SK-N-SH treated with all-trans-retinoic acid at 6 μM for 48 hours (cell line): ENCODE measurements around the gene CD276.
A peak's percentile ranks its signal among the peaks of the same experiment; 100 is the strongest.

Experiments used
- ATAC-seq: fragments of 200-7000 bp; cut with Tn5 transposase; 3 replicates; pipeline ENCODE4 v1.9.1; 2020; ENCODE audit warnings: mild to moderate bottlenecking, moderate library complexity
- CREB5 ChIP-seq: fragments of 250-450 bp; sonication (Bioruptor Pico); IDR thresholded peaks from 2 replicates; pipeline ENCODE4 v1.5.1; 2020; ENCODE audit warnings: low read depth, mild to moderate bottlenecking, moderate library complexity
- CSDC2 ChIP-seq: fragments of 250-450 bp; sonication (Bioruptor Pico); IDR thresholded peaks from 2 replicates; pipeline ENCODE4 v1.5.0; 2020; ENCODE audit warnings: mild to moderate bottlenecking, moderate library complexity
- ESRRG ChIP-seq: fragments of 250-450 bp; sonication (Bioruptor Pico); IDR thresholded peaks from 2 replicates; pipeline ENCODE4 v1.6.1; 2021; ENCODE audit warnings: mild to moderate bottlenecking
- ISL1 ChIP-seq: fragments of 250-450 bp; sonication (Bioruptor Pico); IDR thresholded peaks from 2 replicates; pipeline ENCODE4 v2.1.2; 2022; ENCODE audit warnings: mild to moderate bottlenecking, moderate library complexity
- OSR1 ChIP-seq: fragments of 250-450 bp; sonication (Bioruptor Pico); IDR thresholded peaks from 2 replicates; pipeline ENCODE4 v1.8.0; 2022; ENCODE audit warnings: moderate library complexity, mild to moderate bottlenecking, inconsistent platforms
- POU6F1 ChIP-seq: fragments of 250-450 bp; sonication (Bioruptor Pico); IDR thresholded peaks from 2 replicates; pipeline ENCODE4 v1.8.0; 2021; ENCODE audit warnings: low read depth, mild to moderate bottlenecking, moderate library complexity, borderline replicate concordance
- PPARA ChIP-seq: fragments of 250-450 bp; sonication (Bioruptor Pico); IDR thresholded peaks from 2 replicates; pipeline ENCODE4 v1.5.0; 2020; ENCODE audit warnings: mild to moderate bottlenecking, borderline replicate concordance
- SNAI2 ChIP-seq: fragments of 250-450 bp; sonication (Bioruptor Pico); IDR thresholded peaks from 2 replicates; pipeline ENCODE4 v1.5.0; 2020; ENCODE audit warnings: mild to moderate bottlenecking, moderate library complexity
- TCF4 ChIP-seq: fragments of 250-450 bp; sonication (Bioruptor Pico); IDR thresholded peaks from 2 replicates; pipeline ENCODE4 v1.8.0; 2021; ENCODE audit warnings: mild to moderate bottlenecking, moderate library complexity, borderline replicate concordance
- TOX ChIP-seq: fragments of 250-450 bp; sonication (Bioruptor Pico); IDR thresholded peaks from 2 replicates; pipeline ENCODE4 v1.8.0; 2021; ENCODE audit warnings: mild to moderate bottlenecking, moderate library complexity, borderline replicate concordance
- TSHZ2 ChIP-seq: fragments of 250-450 bp; sonication (Bioruptor Pico); IDR thresholded peaks from 2 replicates; pipeline ENCODE4 v1.5.0; 2020; ENCODE audit warnings: mild to moderate bottlenecking, moderate library complexity
- ZC3H10 ChIP-seq: fragments of 250-450 bp; sonication (Bioruptor Pico); IDR thresholded peaks from 2 replicates; pipeline ENCODE4 v1.5.1; 2021; ENCODE audit warnings: mild to moderate bottlenecking, moderate library complexity
- ZFP30 ChIP-seq: fragments of 450-650 bp; formaldehyde crosslinking; IDR thresholded peaks from 2 replicates; pipeline ENCODE4 v1.5.0; 2022; ENCODE audit warnings: mild to moderate bottlenecking, moderate library complexity
- ZNF565 ChIP-seq: fragments of 450-650 bp; formaldehyde crosslinking; conservative IDR thresholded peaks from 2 replicates; pipeline ENCODE4 v1.5.0; 2020; ENCODE audit warnings: low read depth, mild to moderate bottlenecking, moderate library complexity
- ZNF8 ChIP-seq: fragments of 450-650 bp; formaldehyde crosslinking; IDR thresholded peaks from 2 replicates; pipeline ENCODE4 v1.5.0; 2020; ENCODE audit warnings: mild to moderate bottlenecking, moderate library complexity
- TF ChIP-seq, protein P1 (sequence below): fragments of 250-450 bp; sonication (Bioruptor Pico); IDR thresholded peaks from 2 replicates; pipeline ENCODE4 v1.8.0; 2020; ENCODE audit warnings: mild to moderate bottlenecking, moderate library complexity, borderline replicate concordance

Gene CD276

DNA sequence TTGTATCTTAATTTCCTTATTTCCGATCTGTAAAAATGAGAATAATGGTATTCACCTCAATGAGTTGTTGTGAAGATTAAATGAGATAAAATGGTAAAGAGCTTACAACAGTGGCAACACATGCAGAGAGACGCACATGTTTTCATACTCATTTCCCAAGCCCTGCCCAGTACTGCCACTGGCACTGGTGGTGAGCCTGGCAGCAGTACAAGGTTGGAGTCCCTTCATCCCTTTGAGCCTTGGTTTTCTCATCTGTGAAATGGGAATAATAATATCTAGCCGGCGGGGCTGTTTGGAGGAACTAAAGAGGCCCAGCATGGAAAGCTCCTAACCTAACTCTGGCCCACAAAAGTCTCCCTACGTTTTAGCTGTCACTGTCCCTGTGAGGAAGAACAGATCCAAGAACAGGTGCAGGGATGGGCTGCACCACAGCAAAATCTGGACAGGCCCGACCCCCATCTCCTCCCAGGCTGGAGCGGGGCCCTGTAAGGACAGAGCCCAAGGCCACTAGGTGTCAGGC lies 866 bp upstream of the CD276 start:
- TF ChIP-seq ZC3H10 (CRISPR knock-in tag) (no peak), TOX (CRISPR knock-in tag) (no peak)
- TF ChIP-seq, all 23 proteins: peak for 0
- no peak; the same call in 2 of the 3 replicates for ATAC-seq

DNA sequence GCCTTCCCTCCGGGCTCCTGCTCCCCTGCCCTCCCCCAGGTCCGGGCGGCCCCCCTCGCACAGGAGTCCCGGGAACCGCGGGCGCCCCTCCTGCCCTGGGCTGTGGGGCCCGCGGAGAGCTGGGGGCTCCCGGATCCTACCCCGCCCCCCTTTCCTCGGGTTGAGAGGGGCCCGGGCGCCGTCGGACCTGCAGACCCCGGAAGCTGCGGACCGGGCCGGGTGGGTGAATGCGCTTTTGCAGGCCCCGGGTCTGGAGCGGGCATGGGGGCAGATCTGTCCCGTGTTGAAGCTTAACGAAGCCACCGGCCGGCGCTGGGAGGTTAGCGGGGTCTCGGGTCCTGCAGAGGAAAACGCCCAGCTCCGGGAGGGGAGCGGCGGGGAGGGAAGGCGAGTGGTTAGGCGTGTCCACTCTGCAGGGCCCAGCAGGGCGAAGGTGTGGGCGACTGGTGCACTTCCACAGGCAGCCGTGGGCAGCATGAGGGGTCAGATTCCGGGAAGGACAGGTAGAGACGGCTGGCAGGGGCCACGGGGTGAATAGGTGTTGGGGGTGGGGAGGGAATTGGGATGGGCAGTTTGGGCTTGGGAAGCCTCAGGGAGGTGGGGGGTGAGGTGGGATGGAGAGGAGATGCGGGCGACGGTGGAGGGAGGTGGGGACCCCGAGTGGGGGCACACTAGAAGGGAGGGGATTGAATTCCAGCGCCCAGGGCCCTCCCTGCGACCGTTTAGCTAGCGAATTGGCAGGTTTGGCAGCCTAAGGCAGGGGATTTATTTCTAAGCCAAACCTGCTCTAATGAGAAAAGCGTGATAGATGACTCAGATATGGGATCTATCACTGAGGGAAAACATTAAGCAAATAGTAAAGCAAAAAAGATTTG lies 635 bp downstream of the CD276 start:
- TF ChIP-seq POU6F1: no peak
- TF ChIP-seq, protein P1, sequence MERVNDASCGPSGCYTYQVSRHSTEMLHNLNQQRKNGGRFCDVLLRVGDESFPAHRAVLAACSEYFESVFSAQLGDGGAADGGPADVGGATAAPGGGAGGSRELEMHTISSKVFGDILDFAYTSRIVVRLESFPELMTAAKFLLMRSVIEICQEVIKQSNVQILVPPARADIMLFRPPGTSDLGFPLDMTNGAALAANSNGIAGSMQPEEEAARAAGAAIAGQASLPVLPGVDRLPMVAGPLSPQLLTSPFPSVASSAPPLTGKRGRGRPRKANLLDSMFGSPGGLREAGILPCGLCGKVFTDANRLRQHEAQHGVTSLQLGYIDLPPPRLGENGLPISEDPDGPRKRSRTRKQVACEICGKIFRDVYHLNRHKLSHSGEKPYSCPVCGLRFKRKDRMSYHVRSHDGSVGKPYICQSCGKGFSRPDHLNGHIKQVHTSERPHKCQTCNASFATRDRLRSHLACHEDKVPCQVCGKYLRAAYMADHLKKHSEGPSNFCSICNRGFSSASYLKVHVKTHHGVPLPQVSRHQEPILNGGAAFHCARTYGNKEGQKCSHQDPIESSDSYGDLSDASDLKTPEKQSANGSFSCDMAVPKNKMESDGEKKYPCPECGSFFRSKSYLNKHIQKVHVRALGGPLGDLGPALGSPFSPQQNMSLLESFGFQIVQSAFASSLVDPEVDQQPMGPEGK: peak; percentile 11; the same call in 1 of the 2 replicates
- peak; percentile 24 for ATAC-seq

DNA sequence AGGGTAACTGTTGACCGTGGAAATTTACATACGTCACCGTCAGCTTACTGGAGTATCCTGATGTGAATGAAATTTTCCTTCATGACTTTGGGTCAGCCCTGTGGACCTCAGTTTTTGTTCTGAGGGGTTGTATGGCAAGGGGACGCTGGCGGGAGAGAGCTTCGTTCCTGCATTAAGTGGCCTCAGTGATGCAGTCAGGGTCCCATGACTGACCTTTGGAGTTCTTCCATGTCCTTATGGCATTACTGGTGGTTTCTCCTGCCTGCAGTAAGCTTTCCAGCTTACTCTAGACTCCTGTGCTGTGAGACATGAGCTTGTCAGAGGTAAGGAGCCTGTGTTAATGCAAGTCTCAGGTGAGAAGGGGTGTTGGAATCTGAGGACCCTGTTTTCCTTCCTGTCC lies 1.8 kb downstream of the CD276 start:
- TF ChIP-seq TCF4 (no peak), ZC3H10 (CRISPR knock-in tag) (no peak), PPARA (no peak), ZNF8 (CRISPR knock-in tag) (no peak), TSHZ2 (CRISPR knock-in tag) (no peak)
- no peak for ATAC-seq

- 0 out of 3 replicates have a peak, but pooled peaks have one; percentile 4 for ATAC-seq
- TF ChIP-seq TOX (CRISPR knock-in tag) (no peak), ESRRG (CRISPR knock-in tag) (no peak), TSHZ2 (CRISPR knock-in tag) (no peak), CREB5 (CRISPR knock-in tag) (no peak), ISL1 (CRISPR knock-in tag) (no peak), OSR1 (no peak), CSDC2 (CRISPR knock-in tag) (no peak), PPARA (no peak), SNAI2 (CRISPR knock-in tag) (no peak), ZFP30 (CRISPR knock-in tag) (no peak), ZNF565 (CRISPR knock-in tag) (no peak)
- TF ChIP-seq, protein P1: no peak
- TF ChIP-seq, all 23 proteins: peak for 0
These were observed 2.6 kb downstream of the CD276 start for GRCh38 chr15:73686781-73687256.
